ENCODE data around the gene RABGAP1. TPM values are rescaled to one million over a fixed set of nuclear protein-coding genes. Genes with fewer than 3 reads are reported as not detected.

RABGAP1 gene
- total and polyA plus RNA-seq, 8 donors = 7.6 to 35.2 (median 20.2) TPM

GRCh38 chr9:123083680-123084079, 142.9 kb downstream of the RABGAP1 start:
- Histone ChIP-seq H3K9me3 (no peaks in the 10 kb centered on the region), H3K27me3 (no peaks in the 10 kb centered on the region), H3K4me1 (no peaks in the 10 kb centered on the region), H3K36me3 (peaks cover 0 to 5% (median 0%) of the 10 kb centered on the region in 3 donors), H3K4me3 (no peak overlapping the region), H3K27ac (no peak overlapping the region)
- TF ChIP-seq, protein P1, sequence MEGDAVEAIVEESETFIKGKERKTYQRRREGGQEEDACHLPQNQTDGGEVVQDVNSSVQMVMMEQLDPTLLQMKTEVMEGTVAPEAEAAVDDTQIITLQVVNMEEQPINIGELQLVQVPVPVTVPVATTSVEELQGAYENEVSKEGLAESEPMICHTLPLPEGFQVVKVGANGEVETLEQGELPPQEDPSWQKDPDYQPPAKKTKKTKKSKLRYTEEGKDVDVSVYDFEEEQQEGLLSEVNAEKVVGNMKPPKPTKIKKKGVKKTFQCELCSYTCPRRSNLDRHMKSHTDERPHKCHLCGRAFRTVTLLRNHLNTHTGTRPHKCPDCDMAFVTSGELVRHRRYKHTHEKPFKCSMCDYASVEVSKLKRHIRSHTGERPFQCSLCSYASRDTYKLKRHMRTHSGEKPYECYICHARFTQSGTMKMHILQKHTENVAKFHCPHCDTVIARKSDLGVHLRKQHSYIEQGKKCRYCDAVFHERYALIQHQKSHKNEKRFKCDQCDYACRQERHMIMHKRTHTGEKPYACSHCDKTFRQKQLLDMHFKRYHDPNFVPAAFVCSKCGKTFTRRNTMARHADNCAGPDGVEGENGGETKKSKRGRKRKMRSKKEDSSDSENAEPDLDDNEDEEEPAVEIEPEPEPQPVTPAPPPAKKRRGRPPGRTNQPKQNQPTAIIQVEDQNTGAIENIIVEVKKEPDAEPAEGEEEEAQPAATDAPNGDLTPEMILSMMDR (IDR thresholded peaks at IDR 0.05) = no peak
- FAIRE-seq (no peak), DNase-seq (no peak), ATAC-seq (no peak)
- 66 to 68% methylated on average over 6 of the region's 6 CpGs for WGBS, 2 donors
- intact Hi-C loops (cut with DNase I) = loop anchor here in 1 of 3 donors (10.0 kb wide), 1 partner anchor 271 kb away; the partner anchor contains the start of gene CRB2

DNA sequence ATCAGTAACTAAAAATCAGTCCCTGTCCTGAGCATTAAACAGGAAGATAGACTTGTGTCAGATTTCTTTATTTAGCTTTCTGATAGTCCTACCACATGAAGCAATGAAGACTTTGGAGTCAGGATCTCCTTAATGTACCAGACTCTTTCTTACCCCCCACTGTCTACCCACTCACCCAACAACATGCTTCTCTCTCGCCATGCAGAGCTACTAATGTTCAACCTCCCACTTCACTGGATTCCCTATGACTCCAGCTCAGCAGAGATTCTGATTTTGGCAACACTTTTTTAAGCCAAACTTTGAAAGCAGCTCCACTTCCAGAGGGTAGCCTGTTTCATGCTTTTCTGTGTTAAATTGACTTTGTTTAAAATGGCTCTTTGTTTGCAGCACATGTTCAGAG, 143.4 kb downstream of the RABGAP1 start:
- no peak for DNase-seq
- Histone ChIP-seq H3K4me1 (no peaks in the 10 kb centered on the region), H3K36me3 (peaks cover 0 to 5% (median 0%) of the 10 kb centered on the region in 3 donors), H3K27me3 (no peaks in the 10 kb centered on the region), H3K4me3 (no peak overlapping the region), H3K9me3 (no peaks in the 10 kb centered on the region), H3K27ac (no peak overlapping the region)
- intact Hi-C loops (cut with DNase I) = loop anchor here in 1 of 3 donors (10.0 kb wide), 1 partner anchor 271 kb away; the partner anchor contains the start of gene CRB2
- FAIRE-seq = no peak
- TF ChIP-seq, protein P1 (IDR thresholded peaks at IDR 0.05) = no peak
- WGBS, 2 donors = 90 to 96% methylated on average over 1 of the region's 1 CpG
- ATAC-seq = no peak

DNA sequence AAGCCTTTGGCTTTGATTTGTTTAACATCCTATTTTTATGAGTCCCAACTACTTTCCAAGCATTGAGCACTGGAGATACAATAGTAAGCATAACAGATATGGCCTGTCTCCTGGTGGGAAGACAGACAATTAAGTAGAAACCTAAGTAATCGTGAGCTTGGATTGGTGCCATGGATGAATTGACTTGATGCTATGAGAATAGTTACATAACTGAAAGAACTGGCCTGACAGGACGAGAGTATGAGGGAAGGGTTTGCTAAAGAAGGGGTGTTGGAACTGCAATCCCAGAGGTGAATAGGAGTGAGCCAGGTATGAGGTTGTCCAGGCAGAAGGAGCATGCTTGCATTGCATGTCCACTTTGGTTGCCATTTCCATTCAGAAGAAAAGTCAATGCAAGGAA, 145.1 kb downstream of the RABGAP1 start:
- TF ChIP-seq, protein P1 (IDR thresholded peaks at IDR 0.05) = no peak
- 49 to 54% methylated on average over 2 of the region's 2 CpGs for WGBS, 2 donors
- ATAC-seq (no peak), DNase-seq (no peak), FAIRE-seq (no peak)
- no peak overlapping the region for H3K27ac ChIP-seq
- intact Hi-C loops (cut with DNase I) = loop anchor here in 1 of 3 donors (10.0 kb wide), 1 partner anchor 269 kb away; the partner anchor contains the start of gene CRB2
- H3K27me3 ChIP-seq = no peaks in the 10 kb centered on the region
- no peaks in the 10 kb centered on the region for H3K9me3 ChIP-seq
- no peaks in the 10 kb centered on the region for H3K4me1 ChIP-seq
- H3K4me3 ChIP-seq = no peak overlapping the region
- peaks cover 0 to 11% (median 0%) of the 10 kb centered on the region in 3 donors for H3K36me3 ChIP-seq

GRCh38 chr9:123087359-123087888, 146.6 kb downstream of the RABGAP1 start:
- FAIRE-seq = no peak
- H3K4me1 ChIP-seq = no peaks in the 10 kb centered on the region
- intact Hi-C loops (cut with DNase I) = loop anchor here in 1 of 3 donors (10.0 kb wide), 1 partner anchor 267 kb away; the partner anchor contains the start of gene CRB2
- no peaks in the 10 kb centered on the region for H3K27me3 ChIP-seq
- peaks cover 0 to 20% (median 0%) of the 10 kb centered on the region in 3 donors for H3K36me3 ChIP-seq
- no peak overlapping the region for H3K4me3 ChIP-seq
- WGBS, 2 donors = 65 to 73% methylated on average over 4 of the region's 4 CpGs
- ATAC-seq = peak in 2 of 4 donors; percentile 43 to 55
- H3K9me3 ChIP-seq = no peaks in the 10 kb centered on the region
- H3K27ac ChIP-seq = no peak overlapping the region
- TF ChIP-seq, protein P1 (IDR thresholded peaks at IDR 0.05) = no peak
- DNase-seq = no peak

DNA sequence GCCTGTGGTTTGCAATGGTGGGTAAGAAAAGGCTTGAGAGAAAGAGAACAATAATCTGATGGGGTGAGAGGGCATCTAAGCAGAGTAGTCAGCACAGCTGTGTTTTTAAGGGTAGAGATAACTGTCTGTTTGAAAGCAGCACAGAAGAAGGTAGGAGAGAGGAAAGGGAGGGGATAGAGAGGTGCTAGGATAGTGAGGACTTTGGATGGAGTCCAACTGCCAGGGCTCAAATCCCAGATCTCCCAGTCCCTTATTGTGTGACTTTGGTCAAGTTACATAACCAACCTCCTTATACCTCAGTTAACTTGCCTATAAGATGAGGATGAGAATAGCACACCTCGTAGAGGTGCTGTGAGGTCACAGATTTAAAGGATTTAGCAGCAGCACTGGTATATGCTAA, 148.2 kb downstream of the RABGAP1 start:
- Histone ChIP-seq H3K9me3 (no peaks in the 10 kb centered on the region), H3K36me3 (peaks cover 0 to 33% (median 9%) of the 10 kb centered on the region in 3 donors), H3K27me3 (no peaks in the 10 kb centered on the region), H3K4me1 (no peaks in the 10 kb centered on the region), H3K4me3 (no peak overlapping the region), H3K27ac (no peak overlapping the region)
- FAIRE-seq (no peak), ATAC-seq (no peak), DNase-seq (no peak)
- TF ChIP-seq, protein P1 (IDR thresholded peaks at IDR 0.05) = no peak
- 87 to 100% methylated on average over 1 of the region's 1 CpG for WGBS, 2 donors
- intact Hi-C loops (cut with DNase I) = loop anchor here in 1 of 3 donors (10.0 kb wide), 1 partner anchor 266 kb away; the partner anchor contains the start of gene CRB2

Data from pancreas (tissue), 10 donors.